ENCODE data around the gene LAD1.

Gene LAD1

GRCh38 chr1:201346987-201347386, 52.1 kb downstream of the LAD1 start:
- no peak for DNase-seq (ENCODE audit: low read depth)

GRCh38 chr1:201346337-201346939, 52.7 kb downstream of the LAD1 start:
- no peak for DNase-seq (ENCODE audit: low read depth)

- DNase-seq (ENCODE audit: low read depth) = no peak
Measured at GRCh38 chr1:201345081-201345355, 54.1 kb downstream of the LAD1 start.

GRCh38 chr1:201344206-201345080, 54.7 kb downstream of the LAD1 start:
- DNase-seq (ENCODE audit: low read depth) = no peak

DNA sequence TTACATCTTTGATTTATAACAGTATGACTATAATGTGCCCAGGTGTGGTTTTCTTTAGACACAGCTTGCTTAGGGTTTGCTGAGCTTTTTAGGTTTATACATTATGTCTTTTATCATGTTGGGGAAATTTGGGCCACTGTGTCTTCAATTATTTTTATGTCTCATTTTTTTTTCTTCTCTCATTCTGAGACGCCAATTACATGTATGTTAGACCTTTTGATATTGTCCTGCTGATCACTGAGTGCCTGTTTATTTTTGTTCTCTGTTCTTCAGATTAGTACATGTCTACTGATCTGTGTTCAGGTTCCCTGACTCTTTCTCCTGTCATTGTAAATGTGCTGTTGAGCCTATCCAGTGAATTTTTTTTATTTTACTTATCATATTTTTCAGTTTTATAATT, 57.7 kb downstream of the LAD1 start:
- DNase-seq (ENCODE audit: low read depth) = no peak

- no peak for DNase-seq (ENCODE audit: low read depth)
Measured at GRCh38 chr1:201336711-201337450, 62.2 kb downstream of the LAD1 start.

GRCh38 chr1:201335901-201336300, 63.2 kb downstream of the LAD1 start:
- no peak for DNase-seq (ENCODE audit: low read depth)

- DNase-seq (ENCODE audit: low read depth) = no peak
Measured at GRCh38 chr1:201335174-201335870, 63.8 kb downstream of the LAD1 start.

- DNase-seq (ENCODE audit: low read depth) = no peak
Measured at GRCh38 chr1:201334325-201335173, 64.6 kb downstream of the LAD1 start.

DNA sequence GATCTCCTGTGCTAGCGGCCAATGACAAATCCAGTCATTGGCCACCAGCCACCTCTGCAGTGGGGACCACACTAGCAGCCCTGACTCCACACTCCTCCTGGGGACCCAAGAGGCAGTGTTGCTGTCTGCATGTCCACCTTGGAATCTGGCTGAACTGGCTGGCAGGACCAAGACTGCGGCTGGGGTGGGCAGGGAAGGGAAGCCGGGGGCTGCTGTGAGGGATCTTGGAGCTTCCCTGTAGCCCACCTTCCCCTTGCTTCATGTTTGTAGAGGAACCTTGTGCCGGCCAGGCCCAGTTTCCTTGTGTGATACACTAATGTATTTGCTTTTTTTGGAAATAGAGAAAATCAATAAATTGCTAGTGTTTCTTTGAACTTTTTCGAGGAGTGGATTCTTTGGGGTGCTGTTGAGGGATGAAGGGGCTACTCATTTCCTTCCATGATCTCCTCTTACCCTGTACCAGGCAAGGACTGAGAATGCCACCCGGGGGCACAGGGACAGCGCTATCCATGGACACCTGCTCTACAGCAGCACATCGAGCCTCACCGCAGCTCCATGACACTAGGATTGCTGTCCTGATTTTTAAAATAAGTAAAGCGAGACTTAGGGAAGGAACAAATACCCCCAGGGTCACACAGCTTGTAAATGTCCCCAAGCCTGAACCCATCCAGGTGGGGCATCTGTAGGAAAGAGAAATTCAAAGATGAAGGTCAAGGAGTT, 66.3 kb downstream of the LAD1 start:
- DNase-seq (ENCODE audit: low read depth) = no peak

DNA sequence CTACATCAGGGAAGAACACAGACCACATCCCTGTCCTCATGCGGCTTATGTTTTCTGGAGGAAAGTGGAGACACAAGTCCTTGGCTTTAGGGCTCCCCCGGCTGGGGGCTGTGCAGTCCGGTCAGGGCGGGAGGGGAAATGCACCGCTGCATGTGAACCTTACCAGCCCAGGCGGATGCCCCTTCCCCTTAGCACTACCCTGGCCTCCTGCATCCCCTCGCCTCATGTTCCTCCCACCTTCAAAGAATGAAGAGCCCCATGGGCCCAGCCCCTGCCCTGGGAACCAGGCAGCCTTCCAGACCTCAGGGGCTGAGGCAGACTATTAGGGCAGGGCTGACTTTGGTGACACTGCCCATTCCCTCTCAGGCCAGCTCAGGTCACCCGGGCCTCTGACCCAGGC, 67.1 kb downstream of the LAD1 start:
- DNase-seq (ENCODE audit: low read depth) = no peak

DNA sequence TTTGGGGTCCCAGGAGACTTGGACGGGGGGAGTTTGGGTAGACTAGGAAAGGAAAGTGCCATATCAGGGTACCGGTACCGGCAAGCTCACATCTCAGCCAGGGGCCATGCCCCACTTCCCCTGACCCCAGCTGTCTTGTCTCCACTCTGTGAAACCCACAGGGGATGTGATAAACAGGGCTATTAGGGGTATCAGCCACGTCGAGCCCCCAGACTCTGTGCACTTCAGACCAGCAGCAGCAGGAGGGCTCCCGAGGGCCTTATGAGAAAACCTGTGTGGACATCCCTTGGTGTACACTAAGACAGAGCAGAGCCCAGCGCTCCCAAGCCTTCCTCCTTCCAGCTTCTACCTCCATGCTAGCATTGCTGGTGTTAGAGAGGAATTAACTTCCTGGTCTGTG, 68.0 kb downstream of the LAD1 start:
- DNase-seq (ENCODE audit: low read depth) = no peak
